ENCODE measurements around the gene OSGIN1. TPM values are rescaled to one million over a fixed set of nuclear protein-coding genes. Genes with fewer than 3 reads are reported as not detected.

Gene OSGIN1
- total and polyA plus RNA-seq, 2 donors (not counting 1 experiment from before 2014, with no cell fraction given), result 0.85 to 1.8 TPM

GRCh38 chr16:83970430-83970815, 17.4 kb downstream of the OSGIN1 start:
- Mint-ChIP-seq H3K4me1 (peaks cover 6% of the 10 kb centered on the region), H3K4me3 (no peak overlapping the region), H3K27ac (no peak overlapping the region), H3K27me3 (peaks cover 10% of the 10 kb centered on the region), H3K9me3 (ENCODE audit: insufficient read depth) (no peaks in the 10 kb centered on the region)
- no peak for TF ChIP-seq EZH2 (IDR thresholded peaks at IDR 0.05; ENCODE audit: borderline replicate concordance, insufficient read depth, low read depth, low read length, poor library complexity, severe bottlenecking)
- TF ChIP-seq, protein P1, sequence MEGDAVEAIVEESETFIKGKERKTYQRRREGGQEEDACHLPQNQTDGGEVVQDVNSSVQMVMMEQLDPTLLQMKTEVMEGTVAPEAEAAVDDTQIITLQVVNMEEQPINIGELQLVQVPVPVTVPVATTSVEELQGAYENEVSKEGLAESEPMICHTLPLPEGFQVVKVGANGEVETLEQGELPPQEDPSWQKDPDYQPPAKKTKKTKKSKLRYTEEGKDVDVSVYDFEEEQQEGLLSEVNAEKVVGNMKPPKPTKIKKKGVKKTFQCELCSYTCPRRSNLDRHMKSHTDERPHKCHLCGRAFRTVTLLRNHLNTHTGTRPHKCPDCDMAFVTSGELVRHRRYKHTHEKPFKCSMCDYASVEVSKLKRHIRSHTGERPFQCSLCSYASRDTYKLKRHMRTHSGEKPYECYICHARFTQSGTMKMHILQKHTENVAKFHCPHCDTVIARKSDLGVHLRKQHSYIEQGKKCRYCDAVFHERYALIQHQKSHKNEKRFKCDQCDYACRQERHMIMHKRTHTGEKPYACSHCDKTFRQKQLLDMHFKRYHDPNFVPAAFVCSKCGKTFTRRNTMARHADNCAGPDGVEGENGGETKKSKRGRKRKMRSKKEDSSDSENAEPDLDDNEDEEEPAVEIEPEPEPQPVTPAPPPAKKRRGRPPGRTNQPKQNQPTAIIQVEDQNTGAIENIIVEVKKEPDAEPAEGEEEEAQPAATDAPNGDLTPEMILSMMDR (IDR thresholded peaks at IDR 0.05), result no peak
- H3K4me1 ChIP-seq (ENCODE audit: control insufficient read depth in 2 of 2, insufficient read depth in 2 of 2, low read length in 2 of 2), result peaks cover 0 to 4% of the 10 kb centered on the region in 2 donors
- no peak overlapping the region for H2AFZ ChIP-seq (ENCODE audit: insufficient read depth, low read depth, low read length, poor library complexity, severe bottlenecking)
- H3K4me2 ChIP-seq (replicated peaks; ENCODE audit: low read depth, low read length, poor library complexity, severe bottlenecking), result no peak overlapping the region
- H3K79me2 ChIP-seq (ENCODE audit: control insufficient read depth, insufficient read depth, low read length), result no peaks in the 10 kb centered on the region
- no peaks in the 10 kb centered on the region for H3K36me3 ChIP-seq (replicated peaks in 1 of 2; ENCODE audit: control extremely low read depth in 1 of 2, control insufficient read depth in 1 of 2, extremely low read depth in 1 of 2, insufficient read depth in 2 of 2, low read length in 1 of 2)
- no peak overlapping the region for H3K9ac ChIP-seq (ENCODE audit: low read length)
- H3K27me3 ChIP-seq (replicated peaks in 1 of 4; ENCODE audit: control extremely low read depth in 1 of 4, control insufficient read depth in 3 of 4, insufficient read depth in 4 of 4, low read length in 3 of 4), result peaks cover 0 to 17% (median 5%) of the 10 kb centered on the region in 4 experiments
- DNase-seq, result no peak
- 79% methylated on average over 3 of the region's 6 CpGs for WGBS (ENCODE audit: insufficient coverage)
- no peaks in the 10 kb centered on the region for H4K20me1 ChIP-seq (ENCODE audit: control insufficient read depth, insufficient read depth, low read length, poor library complexity, severe bottlenecking)
- no peak overlapping the region for H3K27ac ChIP-seq (ENCODE audit: low read length in 2 of 2)
- no peak overlapping the region for H3K4me3 ChIP-seq (ENCODE audit: control extremely low read depth in 1 of 5, extremely low read depth in 1 of 5, insufficient read depth in 1 of 5, low read depth in 2 of 5, low read length in 4 of 5)
- intact Hi-C loops (cut with micrococcal nuclease), result no loop called here
- ChIA-PET CTCF (interaction anchor here (1.1 kb wide), 1 partner anchor 12 kb away, joined by 3 read pairs; no protein-coding TSS in a partner anchor), POLR2A (no interaction called here)
- no peaks in the 10 kb centered on the region for H3K9me3 ChIP-seq (ENCODE audit: control extremely low read depth in 1 of 3, control insufficient read depth in 2 of 3, insufficient read depth in 1 of 3, low read length in 2 of 3)
- ATAC-seq (ENCODE audit: low read depth), result no peak

GRCh38 chr16:83971165-83972130, 18.4 kb downstream of the OSGIN1 start:
- intact Hi-C loops (cut with micrococcal nuclease), result no loop called here
- H3K4me2 ChIP-seq (replicated peaks; ENCODE audit: low read depth, low read length, poor library complexity, severe bottlenecking), result no peak overlapping the region
- no peak overlapping the region for H3K27ac Mint-ChIP-seq
- H3K4me1 Mint-ChIP-seq, result peaks cover 6% of the 10 kb centered on the region
- peaks cover 0 to 4% of the 10 kb centered on the region in 2 donors for H3K4me1 ChIP-seq (ENCODE audit: control insufficient read depth in 2 of 2, insufficient read depth in 2 of 2, low read length in 2 of 2)
- H3K9ac ChIP-seq (ENCODE audit: low read length), result no peak overlapping the region
- H3K27me3 Mint-ChIP-seq, result peaks cover 12% of the 10 kb centered on the region
- WGBS (ENCODE audit: insufficient coverage), result 76% methylated on average over 24 of the region's 27 CpGs
- POLR2A ChIA-PET, result no interaction called here
- H3K4me3 Mint-ChIP-seq, result no peak overlapping the region
- ATAC-seq (ENCODE audit: low read depth) (no peak), DNase-seq (no peak)
- TF ChIP-seq, protein P1 (IDR thresholded peaks at IDR 0.05), result no peak
- TF ChIP-seq EZH2 (IDR thresholded peaks at IDR 0.05; ENCODE audit: borderline replicate concordance, insufficient read depth, low read depth, low read length, poor library complexity, severe bottlenecking), result no peak
- no peaks in the 10 kb centered on the region for H3K9me3 Mint-ChIP-seq (ENCODE audit: insufficient read depth)
- no peaks in the 10 kb centered on the region for H3K36me3 ChIP-seq (replicated peaks in 1 of 2; ENCODE audit: control extremely low read depth in 1 of 2, control insufficient read depth in 1 of 2, extremely low read depth in 1 of 2, insufficient read depth in 2 of 2, low read length in 1 of 2)
- H3K27ac ChIP-seq (ENCODE audit: low read length in 2 of 2), result no peak overlapping the region
- no peaks in the 10 kb centered on the region for H3K79me2 ChIP-seq (ENCODE audit: control insufficient read depth, insufficient read depth, low read length)
- H2AFZ ChIP-seq (ENCODE audit: insufficient read depth, low read depth, low read length, poor library complexity, severe bottlenecking), result no peak overlapping the region
- H4K20me1 ChIP-seq (ENCODE audit: control insufficient read depth, insufficient read depth, low read length, poor library complexity, severe bottlenecking), result no peaks in the 10 kb centered on the region
- peaks cover 0 to 21% (median 5%) of the 10 kb centered on the region in 4 experiments for H3K27me3 ChIP-seq (replicated peaks in 1 of 4; ENCODE audit: control extremely low read depth in 1 of 4, control insufficient read depth in 3 of 4, insufficient read depth in 4 of 4, low read length in 3 of 4)
- CTCF ChIA-PET, result interaction anchor here (1.1 kb wide), 1 partner anchor 13 kb away, joined by 3 read pairs; no protein-coding TSS in a partner anchor
- H3K4me3 ChIP-seq (ENCODE audit: control extremely low read depth in 1 of 5, extremely low read depth in 1 of 5, insufficient read depth in 1 of 5, low read depth in 2 of 5, low read length in 4 of 5), result no peak overlapping the region
- H3K9me3 ChIP-seq (ENCODE audit: control extremely low read depth in 1 of 3, control insufficient read depth in 2 of 3, insufficient read depth in 1 of 3, low read length in 2 of 3), result no peaks in the 10 kb centered on the region

Data from B cell (primary cell).